B cell (primary cell): ENCODE results near the gene WNK2. TPM values are rescaled to one million over a fixed set of nuclear protein-coding genes. Genes with fewer than 3 reads are reported as not detected.

Experiments used
- ATAC-seq: fragments of 200-7000 bp; cut with Tn5 transposase; one replicate; pipeline ENCODE4 v1.10.0; 2021; ENCODE audit warnings: low read depth, mild to moderate bottlenecking, moderate number of reproducible peaks, moderate library complexity
- CTCF ChIA-PET: fragments of 350-600 bp; sonication (Branson Sonifier 250); formaldehyde crosslinking; loops from one replicate; lab custom pipeline; 2021; ENCODE audit warnings: antibody characterized with exemption, inconsistent platforms; lab: Charles Lee
- POLR2A ChIA-PET: fragments of 350-600 bp; sonication (Branson Sonifier 250); formaldehyde crosslinking; loops from one replicate; lab custom pipeline; 2021; ENCODE audit warnings: antibody characterized with exemption; lab: Charles Lee
- DNase-seq: peaks from one replicate; pipeline ENCODE4 v3.0.0; 2013
- H2AFZ ChIP-seq: 2 replicates; pipeline ENCODE4 v1.6.1; 2012; ENCODE audit warnings: mild to moderate bottlenecking, low read depth, low read length; ENCODE audit not compliant: insufficient read depth, poor library complexity, severe bottlenecking
- H3K27ac ChIP-seq, 2 donors: 1 replicate in 1 of 2; 2 replicates in 1 of 2; pipeline ENCODE4 v1.5.1; 2012 to 2013; ENCODE audit warnings: low read length in 2 of 2, mild to moderate bottlenecking in 2 of 2, moderate library complexity in 1 of 2
- H3K27me3 ChIP-seq, 4 experiments: fragments of 200-600 bp in 1 of 4; sonication (generic) in 1 of 4; replicated peaks in 1 of 4; 1 replicate in 2 of 4; 2 replicates in 2 of 4; pipeline versions ENCODE4 v1.6.1 to v1.7.0; 2013 to 2016; ENCODE audit warnings: low read length in 3 of 4, mild to moderate bottlenecking in 2 of 4, mixed read lengths in 1 of 4, moderate library complexity in 1 of 4; ENCODE audit not compliant: insufficient read depth in 4 of 4, control insufficient read depth in 3 of 4; ENCODE audit errors: control extremely low read depth in 1 of 4
- H3K36me3 ChIP-seq, 2 experiments: replicated peaks in 1 of 2; 1 replicate in 1 of 2; 2 replicates in 1 of 2; pipeline versions ENCODE4 v1.6.1 to v1.7.1; 2013; ENCODE audit warnings: low read length in 1 of 2; ENCODE audit not compliant: insufficient read depth in 2 of 2, control insufficient read depth in 1 of 2; ENCODE audit errors: control extremely low read depth in 1 of 2, extremely low read depth in 1 of 2
- H3K4me1 ChIP-seq, 2 donors: fragments of 200-600 bp in 1 of 2; sonication (generic) in 1 of 2; 1 replicate in 1 of 2; 2 replicates in 1 of 2; pipeline versions ENCODE4 v1.5.1 to v1.6.1; 2013 to 2017; ENCODE audit warnings: low read length in 2 of 2; ENCODE audit not compliant: control insufficient read depth in 2 of 2, insufficient read depth in 2 of 2
- H3K4me2 ChIP-seq: replicated peaks from 2 replicates; pipeline ENCODE3; 2012; ENCODE audit warnings: mild to moderate bottlenecking, low read depth, low read length; ENCODE audit not compliant: poor library complexity, severe bottlenecking
- H3K4me3 ChIP-seq, 5 experiments: fragments of 200-600 bp in 1 of 5; sonication (generic) in 1 of 5; 1 replicate in 3 of 5; 2 replicates in 2 of 5; pipeline versions ENCODE4 v1.5.1 to v1.7.0; 2011 to 2016; ENCODE audit warnings: low read length in 4 of 5, mild to moderate bottlenecking in 4 of 5, low read depth in 2 of 5, control low read depth in 1 of 5, moderate library complexity in 1 of 5; ENCODE audit not compliant: insufficient read depth in 1 of 5; ENCODE audit errors: control extremely low read depth in 1 of 5, extremely low read depth in 1 of 5
- H3K79me2 ChIP-seq: fragments of 200-600 bp; sonication (generic); one replicate; pipeline ENCODE4 v1.6.0; 2016; ENCODE audit warnings: low read length; ENCODE audit not compliant: control insufficient read depth, insufficient read depth
- H3K9ac ChIP-seq: fragments of 200-600 bp; sonication (generic); 2 replicates; pipeline ENCODE4 v1.6.1; 2017; ENCODE audit warnings: mild to moderate bottlenecking, low read length, moderate library complexity
- H3K9me3 ChIP-seq, 3 donors: one replicate each; pipeline versions ENCODE4 v1.6.1 to v1.7.1; 2013; ENCODE audit warnings: low read length in 2 of 3; ENCODE audit not compliant: control insufficient read depth in 2 of 3, insufficient read depth in 1 of 3; ENCODE audit errors: control extremely low read depth in 1 of 3
- H4K20me1 ChIP-seq: 2 replicates; pipeline ENCODE4 v1.6.0; 2012; ENCODE audit warnings: mild to moderate bottlenecking, low read length; ENCODE audit not compliant: insufficient read depth, control insufficient read depth, poor library complexity, severe bottlenecking
- H3K27ac Mint-ChIP-seq: one replicate; pipeline ENCODE4 v1.8.0; 2021; ENCODE audit warnings: mixed read lengths
- H3K27me3 Mint-ChIP-seq: one replicate; pipeline ENCODE4 v1.8.0; 2021; ENCODE audit warnings: mixed read lengths
- H3K4me1 Mint-ChIP-seq: one replicate; pipeline ENCODE4 v1.8.0; 2021; ENCODE audit warnings: mixed read lengths
- H3K4me3 Mint-ChIP-seq: one replicate; pipeline ENCODE4 v1.8.0; 2021; ENCODE audit warnings: mixed read lengths
- H3K9me3 Mint-ChIP-seq: one replicate; pipeline ENCODE4 v1.8.0; 2022; ENCODE audit warnings: mixed read lengths; ENCODE audit not compliant: insufficient read depth
- CTCF ChIP-seq: fragments of 200-600 bp; IDR thresholded peaks from one replicate; pipeline ENCODE4 v1.8.0; 2022; ENCODE audit warnings: antibody characterized with exemption, mild to moderate bottlenecking
- EZH2 ChIP-seq: IDR thresholded peaks from 2 replicates; pipeline ENCODE4 v1.6.1; 2012; ENCODE audit warnings: borderline replicate concordance, low read depth, mild to moderate bottlenecking, moderate library complexity, low read length; ENCODE audit not compliant: insufficient read depth, poor library complexity, severe bottlenecking
- WGBS: methylation state at CpG from one replicate; pipeline ENCODE4 v1.1.5; 2013; ENCODE audit warnings: missing lambda C conversion rate; ENCODE audit not compliant: insufficient coverage; 5-methylcytosine and 5-hydroxymethylcytosine counted together
- intact Hi-C: fragments of 100-400 bp; cut with micrococcal nuclease; formaldehyde crosslinking; loops from one replicate; pipeline ENCODE4 v1.10.0; 2022
- polyA plus RNA-seq: library from polyadenylated mRNA; depleted of rRNA; stranded (reverse); fragments of >200 nt; gene quantifications from 2 replicates; pipeline ENCODE4 v1.2.3, GENCODE V29; 2012
- total RNA-seq, 2 donors: library from RNA; stranded (reverse); fragments of 120-200 nt in 1 of 2; gene quantifications; 1 replicate in 1 of 2; 2 replicates in 1 of 2; pipeline versions ENCODE4 v1.2.3 to v1.2.4, GENCODE V29; 2013 to 2022

WNK2 gene
- total and polyA plus RNA-seq, 2 donors (not counting 1 experiment from before 2014, with no cell fraction given): 0.49 TPM; not detected in 1

- ChIA-PET POLR2A (no interaction called here), CTCF (no interaction called here)
- H3K27ac ChIP-seq: no peak overlapping the region
- no peak overlapping the region for H3K9ac ChIP-seq
- ATAC-seq: no peak
- no peak overlapping the region for H3K4me2 ChIP-seq
- Mint-ChIP-seq H3K9me3 (no peaks in the 10 kb centered on the region), H3K27ac (no peak overlapping the region), H3K4me3 (no peak overlapping the region), H3K27me3 (peaks cover 7% of the 10 kb centered on the region), H3K4me1 (no peaks in the 10 kb centered on the region)
- TF ChIP-seq EZH2 (no peak), CTCF (no peak)
- intact Hi-C loops: no loop called here
- H3K27me3 ChIP-seq: no peaks in the 10 kb centered on the region
- H3K36me3 ChIP-seq: no peaks in the 10 kb centered on the region
- no peaks in the 10 kb centered on the region for H3K9me3 ChIP-seq
- WGBS: 83% methylated on average over 9 of the region's 9 CpGs
- H2AFZ ChIP-seq: no peak overlapping the region
- H3K4me1 ChIP-seq: no peaks in the 10 kb centered on the region
- H4K20me1 ChIP-seq: no peaks in the 10 kb centered on the region
- H3K79me2 ChIP-seq: no peaks in the 10 kb centered on the region
- no peak for DNase-seq
- H3K4me3 ChIP-seq: no peak overlapping the region
Observed at GRCh38 chr9:93243112-93243511, 59.2 kb downstream of the WNK2 start.

GRCh38 chr9:93244101-93244500 is 60.2 kb downstream of the WNK2 start:
- Mint-ChIP-seq H3K4me3 (no peak overlapping the region), H3K9me3 (no peaks in the 10 kb centered on the region), H3K27ac (no peak overlapping the region), H3K27me3 (peaks cover 7% of the 10 kb centered on the region), H3K4me1 (no peaks in the 10 kb centered on the region)
- CTCF ChIA-PET: no interaction called here
- Histone ChIP-seq H3K9ac (no peak overlapping the region), H3K4me2 (no peak overlapping the region), H3K4me1 (no peaks in the 10 kb centered on the region), H3K4me3 (no peak overlapping the region), H3K36me3 (no peaks in the 10 kb centered on the region), H2AFZ (no peak overlapping the region), H3K79me2 (no peaks in the 10 kb centered on the region), H4K20me1 (no peaks in the 10 kb centered on the region), H3K9me3 (no peaks in the 10 kb centered on the region), H3K27ac (no peak overlapping the region), H3K27me3 (no peaks in the 10 kb centered on the region)
- TF ChIP-seq CTCF (no peak), EZH2 (no peak)
- WGBS: 86% methylated on average over 2 of the region's 5 CpGs
- intact Hi-C loops: no loop called here
- DNase-seq (no peak), ATAC-seq (no peak)
- POLR2A ChIA-PET: no interaction called here
